ENCODE data around the gene ARHGEF25. TPM values are rescaled to one million over a fixed set of nuclear protein-coding genes. Genes with fewer than 3 reads are reported as not detected.
A peak's percentile ranks its signal among the peaks of the same experiment; 100 is the strongest.
"Not testable (repeated sequence)": the region's sequence is repeated elsewhere in the genome, so short reads cannot be mapped to it uniquely, and the experiment has no call there.

ARHGEF25 gene
- total RNA-seq, 4 donors from 2014 or later = 116 to 140 (median 128) TPM

- Histone ChIP-seq H3K4me1 (peaks cover 0 to 33% (median 10%) of the 10 kb centered on the region in 3 donors), H3K4me3 (peak overlapping the region; percentile 35 to 66), H3K27ac (peak overlapping the region in 3 of 4 donors; percentile 49 to 75 (median 61)), H3K9me3 (no peaks in the 10 kb centered on the region), H3K36me3 (peaks cover 0 to 4% of the 10 kb centered on the region in 2 donors), H3K27me3 (peaks cover 68% of the 10 kb centered on the region)
- 0% methylated on average over 8 to 12 of the region's 67 CpGs for WGBS, 2 donors (ENCODE audit: low coverage in 1 of 2)
- TF ChIP-seq EP300 (IDR thresholded peaks at IDR 0.05) (no peak), CTCF (IDR thresholded peaks at IDR 0.05) (no peak), POLR2AphosphoS5 (IDR thresholded peaks at IDR 0.05) (no peak), POLR2A (IDR thresholded peaks at IDR 0.05) (no peak)
- peak; percentile 35 for ATAC-seq
These were observed 21.1 kb downstream of the ARHGEF25 start for GRCh38 chr12:57632073-57632957.

GRCh38 chr12:57632958-57633840, 22.0 kb downstream of the ARHGEF25 start, which contains the start of gene B4GALNT1:
Gene B4GALNT1 (minus strand): TSS chr12:57633201. CDS start chr12:57632132, 1,069 bp downstream.
- TF ChIP-seq EP300 (IDR thresholded peaks at IDR 0.05) = no peak
- peak; percentile 32 for TF ChIP-seq POLR2AphosphoS5 (IDR thresholded peaks at IDR 0.05)
- TF ChIP-seq CTCF (IDR thresholded peaks at IDR 0.05) = peak in 3 of 4 experiments; percentile 89 to 96 (median 92)
- Histone ChIP-seq H3K4me1 (peaks cover 0 to 24% (median 10%) of the 10 kb centered on the region in 3 donors), H3K36me3 (peaks cover 0 to 4% of the 10 kb centered on the region in 2 donors), H3K9me3 (no peaks in the 10 kb centered on the region), H3K4me3 (peak within 1 kb of the TSS; percentile 35 to 66), H3K27ac (peak within 1 kb of the TSS in 3 of 4 donors; percentile 49 to 75 (median 61)), H3K27me3 (peaks cover 60% of the 10 kb centered on the region)
- ATAC-seq = peak; percentile 85
- WGBS, 2 donors (ENCODE audit: low coverage in 1 of 2) = 9 to 20% methylated on average over 5 to 7 of the region's 58 CpGs

GRCh38 chr12:57636731-57637130, 25.5 kb downstream of the ARHGEF25 start:
- ATAC-seq, H3K27ac ChIP-seq, H3K36me3 ChIP-seq, H3K4me3 ChIP-seq, H3K9me3 ChIP-seq: not testable (repeated sequence)
- Histone ChIP-seq H3K27me3 (peaks cover 75% of the 10 kb centered on the region), H3K4me1 (peaks cover 0 to 19% (median 9%) of the 10 kb centered on the region in 3 donors)
- 72 to 78% methylated on average over 4 to 8 of the region's 9 CpGs for WGBS, 2 donors (ENCODE audit: low coverage in 1 of 2)

- Histone ChIP-seq H3K9me3 (no peaks in the 10 kb centered on the region), H3K27me3 (peaks cover 75% of the 10 kb centered on the region), H3K4me1 (peaks cover 0 to 12% (median 3%) of the 10 kb centered on the region in 3 donors), H3K27ac (no peak overlapping the region), H3K36me3 (no peaks in the 10 kb centered on the region), H3K4me3 (no peak overlapping the region)
- ATAC-seq = no peak
- 44 to 62% methylated on average over 2 to 3 of the region's 3 CpGs for WGBS, 2 donors (ENCODE audit: low coverage in 1 of 2)
- TF ChIP-seq POLR2A (IDR thresholded peaks at IDR 0.05) (no peak), EP300 (IDR thresholded peaks at IDR 0.05) (no peak), CTCF (IDR thresholded peaks at IDR 0.05) (no peak), POLR2AphosphoS5 (IDR thresholded peaks at IDR 0.05) (no peak)
These were observed 26.1 kb downstream of the ARHGEF25 start for GRCh38 chr12:57637364-57637763.

GRCh38 chr12:57638096-57638495, 26.9 kb downstream of the ARHGEF25 start:
- H3K9me3 ChIP-seq = no peaks in the 10 kb centered on the region
- no peak for TF ChIP-seq CTCF (IDR thresholded peaks at IDR 0.05)
- TF ChIP-seq EP300 (IDR thresholded peaks at IDR 0.05) = no peak
- TF ChIP-seq POLR2A (IDR thresholded peaks at IDR 0.05) = no peak
- TF ChIP-seq POLR2AphosphoS5 (IDR thresholded peaks at IDR 0.05) = no peak

More at GRCh38 chr12:57638096-57638495, 26.9 kb downstream of the ARHGEF25 start:
- peaks cover 74% of the 10 kb centered on the region for H3K27me3 ChIP-seq
- H3K36me3 ChIP-seq = no peaks in the 10 kb centered on the region
- 86 to 89% methylated on average over 2 to 3 of the region's 3 CpGs for WGBS, 2 donors (ENCODE audit: low coverage in 1 of 2)
- ATAC-seq = no peak
- no peak overlapping the region for H3K27ac ChIP-seq
- H3K4me1 ChIP-seq = peaks cover 0 to 5% (median 0%) of the 10 kb centered on the region in 3 donors
- H3K4me3 ChIP-seq = no peak overlapping the region
